ENCODE data around the gene AGFG1.

AGFG1 gene

GRCh38 chr2:227473806-227474205, 1.9 kb downstream of the AGFG1 start:
- no peak overlapping the region for H3K27ac ChIP-seq (replicated peaks)
- H3K27me3 ChIP-seq (ENCODE audit: insufficient read depth, poor library complexity, severe bottlenecking) = no peaks in the 10 kb centered on the region
- no peak for DNase-seq (ENCODE audit: low read depth in 1 of 2, low spot score in 1 of 2)
- peak overlapping the region; percentile 2; the same call in 1 of the 2 replicates for H3K4me3 ChIP-seq (replicated peaks; ENCODE audit: insufficient read depth, low read length)
- no peak for TF ChIP-seq REST (IDR thresholded peaks at IDR 0.05; ENCODE audit: insufficient replicate concordance, low read depth)
- no peak for TF ChIP-seq SPI1 (IDR thresholded peaks at IDR 0.05; ENCODE audit: borderline replicate concordance, low read depth)
- TF ChIP-seq GABPA (IDR thresholded peaks at IDR 0.05; ENCODE audit: low read depth) = no peak
- TF ChIP-seq, protein P1, sequence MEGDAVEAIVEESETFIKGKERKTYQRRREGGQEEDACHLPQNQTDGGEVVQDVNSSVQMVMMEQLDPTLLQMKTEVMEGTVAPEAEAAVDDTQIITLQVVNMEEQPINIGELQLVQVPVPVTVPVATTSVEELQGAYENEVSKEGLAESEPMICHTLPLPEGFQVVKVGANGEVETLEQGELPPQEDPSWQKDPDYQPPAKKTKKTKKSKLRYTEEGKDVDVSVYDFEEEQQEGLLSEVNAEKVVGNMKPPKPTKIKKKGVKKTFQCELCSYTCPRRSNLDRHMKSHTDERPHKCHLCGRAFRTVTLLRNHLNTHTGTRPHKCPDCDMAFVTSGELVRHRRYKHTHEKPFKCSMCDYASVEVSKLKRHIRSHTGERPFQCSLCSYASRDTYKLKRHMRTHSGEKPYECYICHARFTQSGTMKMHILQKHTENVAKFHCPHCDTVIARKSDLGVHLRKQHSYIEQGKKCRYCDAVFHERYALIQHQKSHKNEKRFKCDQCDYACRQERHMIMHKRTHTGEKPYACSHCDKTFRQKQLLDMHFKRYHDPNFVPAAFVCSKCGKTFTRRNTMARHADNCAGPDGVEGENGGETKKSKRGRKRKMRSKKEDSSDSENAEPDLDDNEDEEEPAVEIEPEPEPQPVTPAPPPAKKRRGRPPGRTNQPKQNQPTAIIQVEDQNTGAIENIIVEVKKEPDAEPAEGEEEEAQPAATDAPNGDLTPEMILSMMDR (IDR thresholded peaks at IDR 0.05; ENCODE audit: insufficient read depth, low read length) = no peak

DNA sequence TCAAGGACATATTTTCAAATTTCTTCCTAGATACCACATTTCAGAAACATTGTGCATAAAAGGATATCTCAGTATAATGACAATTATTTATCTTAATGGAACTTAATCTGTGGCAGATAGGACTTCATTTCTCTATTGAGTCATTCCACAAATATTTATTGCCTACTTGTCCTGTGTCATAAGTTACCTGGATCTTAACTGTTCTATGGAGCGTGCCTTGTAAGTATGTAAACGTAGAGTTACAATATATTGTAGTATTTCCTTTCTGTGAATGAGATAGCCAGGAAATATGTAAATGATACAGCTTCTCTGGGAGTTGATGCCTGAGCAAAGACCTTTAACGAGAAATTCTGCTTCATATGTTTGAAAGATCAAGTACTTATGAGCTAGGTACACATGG, 2.5 kb downstream of the AGFG1 start:
- no peak overlapping the region for H3K27ac ChIP-seq (replicated peaks)
- TF ChIP-seq, protein P1 (IDR thresholded peaks at IDR 0.05; ENCODE audit: insufficient read depth, low read length) = no peak
- TF ChIP-seq GABPA (IDR thresholded peaks at IDR 0.05; ENCODE audit: low read depth) (no peak), REST (IDR thresholded peaks at IDR 0.05; ENCODE audit: insufficient replicate concordance, low read depth) (no peak), SPI1 (IDR thresholded peaks at IDR 0.05; ENCODE audit: borderline replicate concordance, low read depth) (no peak), POLR2AphosphoS5 (IDR thresholded peaks at IDR 0.05; ENCODE audit: low read depth) (no peak)
- no peak for DNase-seq (ENCODE audit: low read depth in 1 of 2, low spot score in 1 of 2)
- no peak overlapping the region for H3K4me3 ChIP-seq (replicated peaks; ENCODE audit: insufficient read depth, low read length)
- no peaks in the 10 kb centered on the region for H3K27me3 ChIP-seq (ENCODE audit: insufficient read depth, poor library complexity, severe bottlenecking)

DNA sequence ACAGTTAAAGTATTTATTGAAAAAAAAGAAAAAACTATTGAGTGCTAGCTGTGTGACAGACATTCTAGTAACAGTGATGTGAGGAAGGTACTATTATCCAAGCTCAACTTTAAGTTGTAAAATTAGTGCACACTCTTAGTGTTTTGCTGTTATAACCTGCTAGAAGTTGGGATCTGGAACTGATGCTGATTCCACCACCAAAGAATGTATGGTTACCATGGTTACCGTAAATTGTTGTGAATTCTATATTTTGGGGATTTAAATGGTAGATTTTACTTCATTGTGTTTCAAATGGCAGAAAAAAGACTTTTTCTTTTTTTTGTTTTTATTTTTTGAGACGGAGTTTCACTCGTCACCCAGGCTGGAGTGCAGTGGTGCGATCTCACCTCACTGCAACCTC, 5.3 kb downstream of the AGFG1 start:
- no peaks in the 10 kb centered on the region for H3K27me3 ChIP-seq (ENCODE audit: insufficient read depth, poor library complexity, severe bottlenecking)
- no peak for DNase-seq (ENCODE audit: low read depth in 1 of 2, low spot score in 1 of 2)
- no peak for TF ChIP-seq SPI1 (IDR thresholded peaks at IDR 0.05; ENCODE audit: borderline replicate concordance, low read depth)
- no peak for TF ChIP-seq GABPA (IDR thresholded peaks at IDR 0.05; ENCODE audit: low read depth)
- TF ChIP-seq, protein P1 (IDR thresholded peaks at IDR 0.05; ENCODE audit: insufficient read depth, low read length) = no peak
- TF ChIP-seq POLR2AphosphoS5 (IDR thresholded peaks at IDR 0.05; ENCODE audit: low read depth) = no peak
- TF ChIP-seq REST (IDR thresholded peaks at IDR 0.05; ENCODE audit: insufficient replicate concordance, low read depth) = no peak
- H3K27ac ChIP-seq (replicated peaks) = no peak overlapping the region
- no peak overlapping the region for H3K4me3 ChIP-seq (replicated peaks; ENCODE audit: insufficient read depth, low read length)
